Measurements from ENCODE around the gene ST8SIA4. TPM values are rescaled to one million over a fixed set of nuclear protein-coding genes. Genes with fewer than 3 reads are reported as not detected.

Gene ST8SIA4
- total and polyA plus RNA-seq, 10 of the 15 experiments (the other 5 are each of a cell fraction or from before 2014, with no cell fraction given), result 4.4 to 30.9 (median 19.5) TPM

GRCh38 chr5:100828071-100828897 is 74.8 kb downstream of the ST8SIA4 start (continued):
- no peak for TF ChIP-seq NR2C1 (IDR thresholded peaks at IDR 0.05)
- peak; percentile 89 for TF ChIP-seq NFIC (IDR thresholded peaks at IDR 0.05; ENCODE audit: low read depth, low read length)
- no peak for TF ChIP-seq PKNOX1 (IDR thresholded peaks at IDR 0.05)
- TF ChIP-seq SREBF2 (IDR thresholded peaks at IDR 0.05; ENCODE audit: low read length), result no peak
- peak; percentile 68; the same call in 1 of the 2 replicates for TF ChIP-seq ZNF217 (IDR thresholded peaks at IDR 0.05)
- TF ChIP-seq SMAD5 (IDR thresholded peaks at IDR 0.05; ENCODE audit: low read depth), result no peak
- TF ChIP-seq KAT2A (conservative IDR thresholded peaks at IDR 0.05; ENCODE audit: control insufficient read depth, low read depth, low read length), result no peak
- TF ChIP-seq CUX1 (IDR thresholded peaks at IDR 0.05; ENCODE audit: insufficient replicate concordance, low read depth, low read length), result peak; percentile 96
- no peak for TF ChIP-seq ZBTB33 (IDR thresholded peaks at IDR 0.05)
- peak; percentile 99 for TF ChIP-seq SPI1 (IDR thresholded peaks at IDR 0.05; ENCODE audit: borderline replicate concordance, insufficient read depth, low read depth, low read length)
- TF ChIP-seq ZSCAN29 (IDR thresholded peaks at IDR 0.05), result peak; percentile 94
- TF ChIP-seq YY1 (IDR thresholded peaks at IDR 0.05; ENCODE audit: low read depth, low read length), result no peak
- TF ChIP-seq CREM (IDR thresholded peaks at IDR 0.05; ENCODE audit: low read depth), result peak; percentile 61
- no peak for TF ChIP-seq E2F4 (IDR thresholded peaks at IDR 0.05; ENCODE audit: low read depth, low read length)
- no peak for TF ChIP-seq MTA3 (IDR thresholded peaks at IDR 0.05; ENCODE audit: borderline replicate concordance, low read length)
- no peak for TF ChIP-seq STAT1 (conservative IDR thresholded peaks at IDR 0.05)
- TF ChIP-seq RB1 (IDR thresholded peaks at IDR 0.05; ENCODE audit: borderline replicate concordance), result no peak; the same call in 1 of the 2 replicates
- TF ChIP-seq ETV6 (conservative IDR thresholded peaks at IDR 0.05 in 1 of 2, IDR thresholded peaks at IDR 0.05 in 1 of 2; ENCODE audit: borderline replicate concordance in 1 of 2, low read depth in 1 of 2), result peak in 1 of 2 experiments; percentile 40; a peak in 1 of 4 replicates
- no peak for TF ChIP-seq USF2 (IDR thresholded peaks at IDR 0.05; ENCODE audit: borderline replicate concordance, low read depth, low read length)

Data from GM12878 (cell line).